Duodenal mucosa (tissue), 2 donors: ENCODE data around the gene PROCA1.
"Not testable (repeated sequence)": the region's sequence is repeated elsewhere in the genome, so short reads cannot be mapped to it uniquely, and the experiment has no call there.

Experiments used
- H3K27ac ChIP-seq: one replicate; pipeline ENCODE4 v1.7.0; 2013; ENCODE audit warnings: low read depth, low read length
- H3K27me3 ChIP-seq, 2 donors: one replicate each; pipeline ENCODE4 v1.7.0; 2013; ENCODE audit warnings: low read length in 2 of 2, control low read depth in 1 of 2; ENCODE audit not compliant: insufficient read depth in 2 of 2, control insufficient read depth in 1 of 2
- H3K36me3 ChIP-seq, 2 donors: one replicate each; pipeline ENCODE4 v1.7.0; 2013; ENCODE audit warnings: low read length in 2 of 2, control low read depth in 1 of 2; ENCODE audit not compliant: insufficient read depth in 2 of 2, control insufficient read depth in 1 of 2
- H3K4me1 ChIP-seq, 2 donors: one replicate each; pipeline ENCODE4 v1.7.0; 2013; ENCODE audit warnings: low read length in 2 of 2, control low read depth in 1 of 2; ENCODE audit not compliant: insufficient read depth in 2 of 2, control insufficient read depth in 1 of 2
- H3K4me3 ChIP-seq, 2 donors: one replicate each; pipeline ENCODE4 v1.7.0; 2013; ENCODE audit warnings: low read length in 2 of 2, low read depth in 1 of 2
- H3K9ac ChIP-seq, 2 donors: one replicate each; pipeline ENCODE4 v1.7.0; 2013; ENCODE audit warnings: low read length in 2 of 2, low read depth in 1 of 2
- H3K9me3 ChIP-seq, 2 donors: one replicate each; pipeline ENCODE4 v1.7.0; 2013; ENCODE audit warnings: low read length in 2 of 2, control low read depth in 1 of 2; ENCODE audit not compliant: control insufficient read depth in 1 of 2

Gene PROCA1

GRCh38 chr17:28723836-28724499, 12.3 kb upstream of the PROCA1 start:
- not testable (repeated sequence) for H3K9ac ChIP-seq, H3K27me3 ChIP-seq, H3K9me3 ChIP-seq, H3K27ac ChIP-seq, H3K4me3 ChIP-seq
- peaks cover 13 to 32% of the 10 kb centered on the region in 2 donors for H3K36me3 ChIP-seq
- H3K4me1 ChIP-seq, result peaks cover 34 to 57% of the 10 kb centered on the region in 2 donors

- Histone ChIP-seq H3K27me3 (no peaks in the 10 kb centered on the region), H3K27ac (no peak overlapping the region), H3K36me3 (peaks cover 13 to 32% of the 10 kb centered on the region in 2 donors), H3K4me3 (no peak overlapping the region), H3K9ac (no peak overlapping the region), H3K4me1 (peaks cover 37 to 60% of the 10 kb centered on the region in 2 donors), H3K9me3 (no peaks in the 10 kb centered on the region)
These were observed 11.6 kb upstream of the PROCA1 start for GRCh38 chr17:28723159-28723835.

DNA sequence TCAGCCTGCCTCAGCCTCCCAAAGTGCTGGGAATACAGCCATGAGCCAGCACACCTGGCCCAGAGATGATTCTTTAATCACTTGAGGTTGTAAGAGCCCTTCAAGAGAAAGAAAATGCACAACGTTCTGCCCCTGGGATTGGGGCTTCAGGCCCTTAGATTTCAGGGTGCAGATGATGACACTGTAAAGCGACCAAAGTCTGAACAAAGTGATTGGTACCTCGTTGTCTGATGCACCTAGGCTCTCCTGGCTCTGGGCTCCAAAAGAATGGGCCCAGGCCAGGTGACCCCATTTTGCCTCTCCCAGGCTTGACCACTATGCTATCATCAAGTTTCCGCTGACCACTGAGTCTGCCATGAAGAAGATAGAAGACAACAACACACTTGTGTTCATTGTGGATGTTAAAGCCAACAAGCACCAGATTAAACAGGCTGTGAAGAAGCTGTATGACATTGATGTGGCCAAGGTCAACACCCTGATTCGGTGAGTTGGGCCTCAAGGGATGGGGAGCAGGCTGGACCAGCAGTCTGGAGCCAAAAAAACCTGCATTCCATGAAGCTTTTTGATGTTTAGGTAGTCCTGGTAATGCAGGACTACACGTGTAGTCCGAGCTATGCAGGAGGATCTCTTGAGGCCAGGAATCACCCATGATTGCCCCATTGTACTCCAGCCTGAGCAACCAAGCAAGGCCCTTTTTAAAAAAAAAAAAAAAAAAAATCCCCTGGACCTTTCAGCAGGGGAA, 10.9 kb upstream of the PROCA1 start:
- Histone ChIP-seq H3K9me3 (no peaks in the 10 kb centered on the region), H3K4me3 (no peak overlapping the region), H3K4me1 (peaks cover 34 to 58% of the 10 kb centered on the region in 2 donors), H3K27me3 (no peaks in the 10 kb centered on the region), H3K9ac (no peak overlapping the region), H3K36me3 (peaks cover 13 to 32% of the 10 kb centered on the region in 2 donors), H3K27ac (no peak overlapping the region)

- Histone ChIP-seq H3K36me3 (peaks cover 13 to 32% of the 10 kb centered on the region in 2 donors), H3K4me3 (peak overlapping the region; percentile 95 to 98), H3K4me1 (peaks cover 41 to 61% of the 10 kb centered on the region in 2 donors), H3K9ac (peak overlapping the region; percentile 75 to 95)
- not testable (repeated sequence) for H3K27me3 ChIP-seq, H3K9me3 ChIP-seq, H3K27ac ChIP-seq
These were observed 9.3 kb upstream of the PROCA1 start for GRCh38 chr17:28720997-28721329.

DNA sequence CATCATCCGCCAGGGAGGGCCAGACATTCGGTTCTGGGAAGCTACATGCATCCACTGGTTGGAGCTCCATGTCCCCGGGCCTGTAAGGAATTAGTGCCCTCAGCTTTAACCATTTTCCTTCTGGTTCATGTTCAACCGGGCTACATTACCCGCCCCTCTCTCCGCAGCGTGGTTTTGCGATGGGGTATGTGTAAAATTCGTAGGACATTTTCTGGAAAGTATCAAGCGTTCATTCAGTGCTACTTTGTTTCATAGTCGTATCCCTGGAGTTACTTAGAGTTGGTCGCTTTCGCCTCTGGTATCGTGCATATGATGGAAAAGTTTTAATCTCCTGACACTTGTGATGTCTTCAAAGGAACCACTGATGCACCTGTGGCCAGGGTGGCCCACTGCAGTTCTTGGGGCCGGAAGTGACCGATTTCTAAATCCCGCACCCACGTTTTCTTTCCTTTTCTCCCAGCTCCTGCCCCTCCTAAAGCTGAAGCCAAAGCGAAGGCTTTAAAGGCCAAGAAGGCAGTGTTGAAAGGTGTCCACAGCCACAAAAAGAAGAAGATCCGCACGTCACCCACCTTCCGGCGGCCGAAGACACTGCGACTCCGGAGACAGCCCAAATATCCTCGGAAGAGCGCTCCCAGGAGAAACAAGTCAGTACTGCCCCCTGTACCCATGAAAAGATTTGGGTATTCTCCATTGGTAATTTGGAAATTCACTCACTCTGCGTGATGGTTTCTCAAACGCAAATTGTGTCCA, 8.7 kb upstream of the PROCA1 start:
- Histone ChIP-seq H3K27me3 (no peaks in the 10 kb centered on the region), H3K4me3 (peak overlapping the region; percentile 95 to 98), H3K4me1 (peaks cover 40 to 58% of the 10 kb centered on the region in 2 donors), H3K27ac (peak overlapping the region; percentile 60), H3K9me3 (no peaks in the 10 kb centered on the region), H3K36me3 (peaks cover 13 to 32% of the 10 kb centered on the region in 2 donors), H3K9ac (peak overlapping the region; percentile 75 to 95)

DNA sequence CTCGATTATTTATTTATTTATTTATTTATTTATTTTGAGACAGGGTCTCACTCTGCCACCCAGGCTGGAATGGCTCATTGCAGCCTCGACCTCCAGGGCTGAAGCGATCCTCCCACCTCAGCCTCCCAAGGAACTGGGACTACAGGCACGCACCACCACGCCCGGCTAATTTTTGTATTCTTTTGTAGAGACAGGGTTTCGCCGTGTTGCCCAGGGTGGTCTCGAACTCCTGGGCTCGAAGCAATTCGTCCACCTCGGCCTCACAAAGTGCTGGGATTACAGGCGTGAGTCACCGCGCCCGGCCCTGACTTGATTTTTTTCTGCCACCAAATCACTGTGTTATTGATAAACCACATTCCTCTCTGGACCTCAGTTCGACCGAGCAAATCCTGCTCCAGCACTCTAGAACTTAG, 7.3 kb upstream of the PROCA1 start:
- peak overlapping the region; percentile 82 for H3K27ac ChIP-seq
- peak overlapping the region; percentile 95 to 98 for H3K4me3 ChIP-seq
- peaks cover 34 to 50% of the 10 kb centered on the region in 2 donors for H3K4me1 ChIP-seq
- H3K27me3 ChIP-seq, result no peaks in the 10 kb centered on the region
- H3K9me3 ChIP-seq, result no peaks in the 10 kb centered on the region
- H3K36me3 ChIP-seq, result peaks cover 6 to 30% of the 10 kb centered on the region in 2 donors
- H3K9ac ChIP-seq, result peak overlapping the region; percentile 35 to 68

- peaks cover 34 to 50% of the 10 kb centered on the region in 2 donors for H3K4me1 ChIP-seq
- peak overlapping the region; percentile 30 to 38 for H3K9ac ChIP-seq
- H3K9me3 ChIP-seq, result no peaks in the 10 kb centered on the region
- peak overlapping the region; percentile 36 to 98 for H3K4me3 ChIP-seq
- H3K36me3 ChIP-seq, result peaks cover 6 to 25% of the 10 kb centered on the region in 2 donors
- no peaks in the 10 kb centered on the region for H3K27me3 ChIP-seq
- peak overlapping the region; percentile 59 for H3K27ac ChIP-seq
These were observed 6.8 kb upstream of the PROCA1 start for GRCh38 chr17:28718333-28719020.

DNA sequence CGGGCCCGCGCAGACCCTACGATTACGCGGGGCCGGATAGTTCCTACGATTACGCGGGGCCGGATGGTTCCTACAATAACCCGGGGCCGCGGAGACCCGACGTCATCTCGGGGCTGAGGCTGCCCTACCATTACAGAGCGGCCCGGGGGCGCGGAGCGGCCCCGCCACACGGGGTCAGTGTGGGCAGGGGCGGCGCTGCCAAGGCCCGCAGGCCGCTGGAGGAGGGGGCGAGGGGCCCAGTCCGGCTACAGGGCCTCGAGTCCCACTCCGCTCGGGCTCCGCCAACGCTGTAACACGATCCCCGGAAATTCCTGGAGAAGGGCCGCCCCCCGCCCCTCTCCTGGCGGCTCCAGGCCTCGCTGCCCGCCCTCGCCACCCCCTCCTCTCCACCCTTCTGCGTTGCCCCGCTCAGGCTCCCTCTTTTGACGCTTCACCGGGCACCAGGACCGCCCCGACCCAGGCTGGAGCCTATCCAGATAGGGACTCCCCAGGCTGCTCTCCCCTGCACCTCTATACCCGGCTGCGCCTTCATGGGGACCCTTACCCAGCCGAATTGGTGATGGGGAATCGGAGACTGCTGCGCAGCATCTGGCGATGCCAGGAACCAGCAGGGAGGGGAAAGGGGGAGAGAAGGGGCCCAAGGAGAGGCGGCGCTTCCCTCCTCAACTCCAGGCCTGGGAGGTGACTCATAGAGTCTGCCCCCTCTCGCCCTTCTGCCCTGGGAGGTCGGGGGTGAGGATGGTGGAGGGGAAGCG, 6.1 kb upstream of the PROCA1 start, which contains the start of gene RAB34:
Gene RAB34 (minus strand): TSS at position 291 of the 755 bp plus-strand sequence. CDS start 602 bp downstream, outside the sequence.
- no peaks in the 10 kb centered on the region for H3K9me3 ChIP-seq
- no peaks in the 10 kb centered on the region for H3K27me3 ChIP-seq
- peak within 1 kb of the TSS; percentile 43 to 57 for H3K4me3 ChIP-seq
- peak within 1 kb of the TSS; percentile 38 to 58 for H3K9ac ChIP-seq
- H3K4me1 ChIP-seq, result peaks cover 32 to 42% of the 10 kb centered on the region in 2 donors
- H3K27ac ChIP-seq, result peak within 1 kb of the TSS; percentile 59
- peaks cover 5 to 18% of the 10 kb centered on the region in 2 donors for H3K36me3 ChIP-seq
